ENCODE data around the gene DAGLA. TPM values are rescaled to one million over a fixed set of nuclear protein-coding genes. Genes with fewer than 3 reads are reported as not detected.

The DAGLA gene
- total RNA-seq, 5 donors from 2014 or later (not counting 1 experiment from before 2014, with no cell fraction given), result 0.15 to 1.6 (median 0.23) TPM

- Mint-ChIP-seq H3K27ac (no peak overlapping the region), H3K36me3 (no peaks in the 10 kb centered on the region), H3K4me1 (peaks cover 7 to 32% (median 16%) of the 10 kb centered on the region in 3 donors), H3K9me3 (no peaks in the 10 kb centered on the region), H3K27me3 (peaks cover 0 to 2% of the 10 kb centered on the region in 2 donors), H3K4me3 (peak overlapping the region in 1 of 3 donors; percentile 1)
- ChIA-PET CTCF (interaction anchor here in 1 of 2 donors (1.0 kb wide), 1 partner anchor 333 kb away, joined by 3 read pairs; no protein-coding TSS in a partner anchor), POLR2A (no interaction called here)
- Histone ChIP-seq H3K4me3 (ENCODE audit: control insufficient read depth in 1 of 2, extremely low read depth in 1 of 2, low read length in 1 of 2) (no peak overlapping the region), H3K27ac (ENCODE audit: low read length) (no peak overlapping the region), H3K36me3 (ENCODE audit: control insufficient read depth in 2 of 2, extremely low read depth in 1 of 2, insufficient read depth in 1 of 2, low read length in 1 of 2) (no peaks in the 10 kb centered on the region), H3K27me3 (replicated peaks in 1 of 2; ENCODE audit: control insufficient read depth in 2 of 2, extremely low read depth in 1 of 2, insufficient read depth in 2 of 2, low read length in 1 of 2) (peaks cover 0 to 29% of the 10 kb centered on the region in 2 experiments), H3K4me1 (ENCODE audit: control insufficient read depth in 1 of 2, extremely low read depth in 1 of 2, insufficient read depth in 2 of 2, low read length in 2 of 2) (peaks cover 0 to 53% of the 10 kb centered on the region in 2 experiments), H3K9me3 (no peaks in the 10 kb centered on the region)
- WGBS (ENCODE audit: insufficient coverage), result 96% methylated on average over 5 of the region's 6 CpGs
- DNase-seq (no peak), ATAC-seq (replicated peaks in 1 of 4) (no peak)
Measured at GRCh38 chr11:61775106-61775505, 94.9 kb downstream of the DAGLA start.

- Histone ChIP-seq H3K9me3 (no peaks in the 10 kb centered on the region), H3K4me3 (ENCODE audit: control insufficient read depth in 1 of 2, extremely low read depth in 1 of 2, low read length in 1 of 2) (no peak overlapping the region), H3K27me3 (replicated peaks in 1 of 2; ENCODE audit: control insufficient read depth in 2 of 2, extremely low read depth in 1 of 2, insufficient read depth in 2 of 2, low read length in 1 of 2) (peaks cover 0 to 29% of the 10 kb centered on the region in 2 experiments), H3K27ac (ENCODE audit: low read length) (no peak overlapping the region), H3K36me3 (ENCODE audit: control insufficient read depth in 2 of 2, extremely low read depth in 1 of 2, insufficient read depth in 1 of 2, low read length in 1 of 2) (no peaks in the 10 kb centered on the region), H3K4me1 (ENCODE audit: control insufficient read depth in 1 of 2, extremely low read depth in 1 of 2, insufficient read depth in 2 of 2, low read length in 2 of 2) (peaks cover 0 to 53% of the 10 kb centered on the region in 2 experiments)
- POLR2A ChIA-PET, result no interaction called here
- ATAC-seq (replicated peaks in 1 of 4) (no peak), DNase-seq (peak in 2 of 35 experiments; percentile 14 to 21)
- H3K27ac Mint-ChIP-seq, result no peak overlapping the region
- H3K27me3 Mint-ChIP-seq, result peaks cover 0 to 2% of the 10 kb centered on the region in 2 donors
- WGBS (ENCODE audit: insufficient coverage), result 83% methylated on average over 17 of the region's 20 CpGs
- H3K4me1 Mint-ChIP-seq, result peaks cover 7 to 32% (median 16%) of the 10 kb centered on the region in 3 donors
- H3K4me3 Mint-ChIP-seq, result peak overlapping the region in 1 of 3 donors; percentile 67
- no peaks in the 10 kb centered on the region for H3K36me3 Mint-ChIP-seq
- CTCF ChIA-PET, result interaction anchor here (0.5 to 1.0 kb wide), 2 partner anchors 22 to 332 kb away, joined by 3 to 4 read pairs; no protein-coding TSS in a partner anchor
- H3K9me3 Mint-ChIP-seq, result no peaks in the 10 kb centered on the region
Measured at GRCh38 chr11:61775606-61776554, 95.7 kb downstream of the DAGLA start.

- Mint-ChIP-seq H3K36me3 (no peaks in the 10 kb centered on the region), H3K4me3 (peak overlapping the region; percentile 61 to 67 (median 66)), H3K27me3 (peaks cover 0 to 2% of the 10 kb centered on the region in 2 donors), H3K4me1 (peaks cover 7 to 29% (median 16%) of the 10 kb centered on the region in 3 donors), H3K9me3 (no peaks in the 10 kb centered on the region), H3K27ac (no peak overlapping the region)
- Histone ChIP-seq H3K36me3 (ENCODE audit: control insufficient read depth in 2 of 2, extremely low read depth in 1 of 2, insufficient read depth in 1 of 2, low read length in 1 of 2) (no peaks in the 10 kb centered on the region), H3K27ac (ENCODE audit: low read length) (no peak overlapping the region), H3K4me3 (ENCODE audit: control insufficient read depth in 1 of 2, extremely low read depth in 1 of 2, low read length in 1 of 2) (peak overlapping the region in 1 of 2 donors; percentile 49), H3K27me3 (replicated peaks in 1 of 2; ENCODE audit: control insufficient read depth in 2 of 2, extremely low read depth in 1 of 2, insufficient read depth in 2 of 2, low read length in 1 of 2) (peaks cover 0 to 29% of the 10 kb centered on the region in 2 experiments), H3K4me1 (ENCODE audit: control insufficient read depth in 1 of 2, extremely low read depth in 1 of 2, insufficient read depth in 2 of 2, low read length in 2 of 2) (peaks cover 0 to 53% of the 10 kb centered on the region in 2 experiments), H3K9me3 (no peaks in the 10 kb centered on the region)
- WGBS (ENCODE audit: insufficient coverage), result 70% methylated on average over 8 of the region's 9 CpGs
- DNase-seq (peak in 31 of 35 experiments; percentile 18 to 66 (median 48)), ATAC-seq (replicated peaks in 1 of 4) (peak in 3 of 4 experiments; percentile 18 to 55 (median 41))
- POLR2A ChIA-PET, result no interaction called here
- CTCF ChIA-PET, result no interaction called here
Measured at GRCh38 chr11:61776561-61777075, 96.4 kb downstream of the DAGLA start.

GRCh38 chr11:61777234-61778090, 97.3 kb downstream of the DAGLA start:
- no peaks in the 10 kb centered on the region for H3K9me3 Mint-ChIP-seq
- Histone ChIP-seq H3K4me1 (ENCODE audit: control insufficient read depth in 1 of 2, extremely low read depth in 1 of 2, insufficient read depth in 2 of 2, low read length in 2 of 2) (peaks cover 0 to 44% of the 10 kb centered on the region in 2 experiments), H3K27me3 (replicated peaks in 1 of 2; ENCODE audit: control insufficient read depth in 2 of 2, extremely low read depth in 1 of 2, insufficient read depth in 2 of 2, low read length in 1 of 2) (peaks cover 0 to 29% of the 10 kb centered on the region in 2 experiments), H3K36me3 (ENCODE audit: control insufficient read depth in 2 of 2, extremely low read depth in 1 of 2, insufficient read depth in 1 of 2, low read length in 1 of 2) (no peaks in the 10 kb centered on the region), H3K4me3 (ENCODE audit: control insufficient read depth in 1 of 2, extremely low read depth in 1 of 2, low read length in 1 of 2) (peak overlapping the region; percentile 46 to 49), H3K27ac (ENCODE audit: low read length) (no peak overlapping the region), H3K9me3 (no peaks in the 10 kb centered on the region)
- 30% methylated on average over 49 of the region's 67 CpGs for WGBS (ENCODE audit: insufficient coverage)
- peaks cover 0 to 2% of the 10 kb centered on the region in 2 donors for H3K27me3 Mint-ChIP-seq
- ChIA-PET CTCF (no interaction called here), POLR2A (interaction anchor here in 1 of 2 donors (0.6 kb wide), 1 partner anchor 13 kb away, joined by 3 read pairs; no protein-coding TSS in a partner anchor)
- H3K36me3 Mint-ChIP-seq, result no peaks in the 10 kb centered on the region
- peak; percentile 74 to 84 (median 76) for ATAC-seq (replicated peaks in 1 of 4)
- H3K4me3 Mint-ChIP-seq, result peak overlapping the region; percentile 61 to 67 (median 66)
- peaks cover 7 to 27% (median 16%) of the 10 kb centered on the region in 3 donors for H3K4me1 Mint-ChIP-seq
- no peak overlapping the region for H3K27ac Mint-ChIP-seq
- DNase-seq, result peak in 34 of 35 experiments; percentile 9 to 74 (median 50)

- Mint-ChIP-seq H3K4me3 (peak overlapping the region; percentile 43 to 67 (median 58)), H3K27me3 (peaks cover 0 to 2% of the 10 kb centered on the region in 2 donors), H3K9me3 (no peaks in the 10 kb centered on the region), H3K36me3 (no peaks in the 10 kb centered on the region), H3K4me1 (peaks cover 7 to 21% (median 11%) of the 10 kb centered on the region in 3 donors), H3K27ac (no peak overlapping the region)
- H3K4me1 ChIP-seq (ENCODE audit: control insufficient read depth in 1 of 2, extremely low read depth in 1 of 2, insufficient read depth in 2 of 2, low read length in 2 of 2), result peaks cover 0 to 35% of the 10 kb centered on the region in 2 experiments
- DNase-seq (no peak), ATAC-seq (replicated peaks in 1 of 4) (no peak)
- H3K9me3 ChIP-seq, result no peaks in the 10 kb centered on the region
- H3K36me3 ChIP-seq (ENCODE audit: control insufficient read depth in 2 of 2, extremely low read depth in 1 of 2, insufficient read depth in 1 of 2, low read length in 1 of 2), result peaks cover 0 to 3% of the 10 kb centered on the region in 2 donors
- 89% methylated on average over 8 of the region's 11 CpGs for WGBS (ENCODE audit: insufficient coverage)
- peaks cover 0 to 29% of the 10 kb centered on the region in 2 experiments for H3K27me3 ChIP-seq (replicated peaks in 1 of 2; ENCODE audit: control insufficient read depth in 2 of 2, extremely low read depth in 1 of 2, insufficient read depth in 2 of 2, low read length in 1 of 2)
- H3K4me3 ChIP-seq (ENCODE audit: control insufficient read depth in 1 of 2, extremely low read depth in 1 of 2, low read length in 1 of 2), result no peak overlapping the region
- H3K27ac ChIP-seq (ENCODE audit: low read length), result no peak overlapping the region
- ChIA-PET CTCF (no interaction called here), POLR2A (no interaction called here)
Measured at GRCh38 chr11:61778357-61778886, 98.2 kb downstream of the DAGLA start.

All from T-cell (primary cell).